Measurements from ENCODE around the gene PHF19. TPM values are rescaled to one million over a fixed set of nuclear protein-coding genes. Genes with fewer than 3 reads are reported as not detected.

Gene PHF19
- total RNA-seq, 4 donors from 2014 or later: 6.7 to 11.1 (median 9.3) TPM

GRCh38 chr9:120818595-120818994 is 58.4 kb downstream of the PHF19 start:
- TF ChIP-seq CTCF (IDR thresholded peaks at IDR 0.05): no peak
- TF ChIP-seq POLR2AphosphoS5 (IDR thresholded peaks at IDR 0.05): no peak
- TF ChIP-seq POLR2A (IDR thresholded peaks at IDR 0.05): no peak
- TF ChIP-seq EP300 (IDR thresholded peaks at IDR 0.05; ENCODE audit: low read depth): no peak
- 82 to 92% methylated on average over 1 of the region's 1 CpG for WGBS, 2 donors (ENCODE audit: low coverage in 1 of 2)
- intact Hi-C loops (cut with DNase I; ENCODE audit: low total_unique reads) (no loop called here), in situ Hi-C loops (cut with MboI; ENCODE audit: low pct_ligation_motif_present in 1 of 4, low pct_unique_long_range_greater_than_20kb in 1 of 4, low sequenced_read_pairs in 3 of 4) (no loop called here)
- Histone ChIP-seq H3K27me3 (no peaks in the 10 kb centered on the region), H3K27ac (no peak overlapping the region), H3K4me1 (no peaks in the 10 kb centered on the region), H3K4me3 (no peak overlapping the region), H3K9me3 (no peaks in the 10 kb centered on the region), H3K36me3 (peaks cover 0 to 45% (median 20%) of the 10 kb centered on the region in 4 donors)
- no peak for DNase-seq

GRCh38 chr9:120815075-120815474 is 61.9 kb downstream of the PHF19 start:
- 84 to 96% methylated on average over 4 of the region's 4 CpGs for WGBS, 2 donors (ENCODE audit: low coverage in 1 of 2)
- H3K9me3 ChIP-seq: no peaks in the 10 kb centered on the region
- H3K27me3 ChIP-seq: no peaks in the 10 kb centered on the region
- in situ Hi-C loops (cut with MboI; ENCODE audit: low pct_ligation_motif_present in 1 of 4, low pct_unique_long_range_greater_than_20kb in 1 of 4, low sequenced_read_pairs in 3 of 4): no loop called here
- intact Hi-C loops (cut with DNase I; ENCODE audit: low total_unique reads): no loop called here
- no peaks in the 10 kb centered on the region for H3K4me1 ChIP-seq
- no peak for TF ChIP-seq POLR2AphosphoS5 (IDR thresholded peaks at IDR 0.05)
- TF ChIP-seq CTCF (IDR thresholded peaks at IDR 0.05): no peak
- no peak for TF ChIP-seq EP300 (IDR thresholded peaks at IDR 0.05; ENCODE audit: low read depth)
- TF ChIP-seq POLR2A (IDR thresholded peaks at IDR 0.05): no peak
- peaks cover 0 to 23% (median 7%) of the 10 kb centered on the region in 4 donors for H3K36me3 ChIP-seq
- no peak overlapping the region for H3K27ac ChIP-seq
- DNase-seq: no peak
- no peak overlapping the region for H3K4me3 ChIP-seq

GRCh38 chr9:120808931-120809330 is 68.1 kb downstream of the PHF19 start:
- Histone ChIP-seq H3K27ac (no peak overlapping the region), H3K9me3 (peaks cover 31 to 34% of the 10 kb centered on the region in 2 donors), H3K4me3 (no peak overlapping the region), H3K27me3 (no peaks in the 10 kb centered on the region), H3K4me1 (no peaks in the 10 kb centered on the region), H3K36me3 (peaks cover 0 to 3% (median 0%) of the 10 kb centered on the region in 4 donors)
- in situ Hi-C loops (cut with MboI; ENCODE audit: low pct_ligation_motif_present in 1 of 4, low pct_unique_long_range_greater_than_20kb in 1 of 4, low sequenced_read_pairs in 3 of 4): no loop called here
- intact Hi-C loops (cut with DNase I; ENCODE audit: low total_unique reads): no loop called here
- no peak for TF ChIP-seq POLR2A (IDR thresholded peaks at IDR 0.05)
- no peak for TF ChIP-seq EP300 (IDR thresholded peaks at IDR 0.05; ENCODE audit: low read depth)
- TF ChIP-seq CTCF (IDR thresholded peaks at IDR 0.05): no peak
- TF ChIP-seq POLR2AphosphoS5 (IDR thresholded peaks at IDR 0.05): no peak
- DNase-seq: no peak

- Histone ChIP-seq H3K27me3 (no peaks in the 10 kb centered on the region), H3K4me3 (no peak overlapping the region), H3K9me3 (peaks cover 31 to 34% of the 10 kb centered on the region in 2 donors), H3K4me1 (no peaks in the 10 kb centered on the region), H3K36me3 (peaks cover 0 to 3% (median 0%) of the 10 kb centered on the region in 4 donors), H3K27ac (no peak overlapping the region)
- intact Hi-C loops (cut with DNase I; ENCODE audit: low total_unique reads) (no loop called here), in situ Hi-C loops (cut with MboI; ENCODE audit: low pct_ligation_motif_present in 1 of 4, low pct_unique_long_range_greater_than_20kb in 1 of 4, low sequenced_read_pairs in 3 of 4) (no loop called here)
- TF ChIP-seq CTCF (IDR thresholded peaks at IDR 0.05): no peak
- TF ChIP-seq EP300 (IDR thresholded peaks at IDR 0.05; ENCODE audit: low read depth): no peak
- TF ChIP-seq POLR2AphosphoS5 (IDR thresholded peaks at IDR 0.05): no peak
- TF ChIP-seq POLR2A (IDR thresholded peaks at IDR 0.05): no peak
- DNase-seq: no peak
Observed at GRCh38 chr9:120807607-120808379, 69.2 kb downstream of the PHF19 start.

Other genes with a start within 250 kb of the PHF19 start
- 10 to 100 TPM in 3 of 4 donors, 1 to 10 TPM in 1; 6.7 to 17.9 (median 12.7) TPM for gene MEGF9, start 162.7 kb downstream of the PHF19 start, total RNA-seq
- gene FBXW2, start 83.8 kb downstream of the PHF19 start, total RNA-seq: 10 to 100 TPM; 23.3 to 52.1 (median 40.0) TPM
- 10 to 100 TPM; 25.3 to 36.6 (median 28.7) TPM for gene PSMD5, start 34.3 kb downstream of the PHF19 start, total RNA-seq
- 1 to 10 TPM; 2.2 to 7.2 (median 4.3) TPM for gene TRAF1, start 49.6 kb upstream of the PHF19 start, total RNA-seq
- gene C5, start 173.1 kb upstream of the PHF19 start, total RNA-seq: 1 to 10 TPM in 3 of 4 donors, under 1 TPM in 1; 0.20 to 3.4 (median 1.9) TPM
- 10 to 100 TPM in 2 of 4 donors, 1 to 10 TPM in 2; 6.0 to 21.3 (median 11.2) TPM for gene CNTRL, start 197.8 kb upstream of the PHF19 start, total RNA-seq